ENCODE measurements around the gene COL4A2.
"Not testable (repeated sequence)": the region's sequence is repeated elsewhere in the genome, so short reads cannot be mapped to it uniquely, and the experiment has no call there.

Gene COL4A2

GRCh38 chr13:110497003-110497402, 189.9 kb downstream of the COL4A2 start:
- no peak for DNase-seq (ENCODE audit: low read depth)

GRCh38 chr13:110497896-110498295, 190.8 kb downstream of the COL4A2 start:
- DNase-seq (ENCODE audit: low read depth): not testable (repeated sequence)

DNA sequence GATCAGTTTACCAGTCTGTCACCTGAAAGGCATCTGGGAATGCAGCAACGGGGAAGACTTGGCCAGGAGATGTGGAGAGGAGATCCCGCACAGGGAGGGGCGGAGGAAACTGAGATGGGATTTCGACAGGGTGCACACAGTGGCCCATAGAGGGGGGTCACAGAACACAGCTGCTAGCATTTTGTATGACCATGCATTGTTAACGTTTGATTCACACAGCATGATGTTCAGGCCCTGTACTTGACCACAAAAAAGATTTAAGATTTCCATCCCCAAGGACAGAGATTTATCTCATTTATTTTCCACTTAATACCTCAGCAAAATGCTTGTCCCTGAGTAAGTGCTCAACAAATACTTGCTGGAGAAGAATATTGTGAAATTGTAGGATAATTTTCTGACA, 191.2 kb downstream of the COL4A2 start:
- no peak for DNase-seq (ENCODE audit: low read depth)

- no peak for DNase-seq (ENCODE audit: low read depth)
Observed at GRCh38 chr13:110498765-110499164, 191.7 kb downstream of the COL4A2 start.

DNA sequence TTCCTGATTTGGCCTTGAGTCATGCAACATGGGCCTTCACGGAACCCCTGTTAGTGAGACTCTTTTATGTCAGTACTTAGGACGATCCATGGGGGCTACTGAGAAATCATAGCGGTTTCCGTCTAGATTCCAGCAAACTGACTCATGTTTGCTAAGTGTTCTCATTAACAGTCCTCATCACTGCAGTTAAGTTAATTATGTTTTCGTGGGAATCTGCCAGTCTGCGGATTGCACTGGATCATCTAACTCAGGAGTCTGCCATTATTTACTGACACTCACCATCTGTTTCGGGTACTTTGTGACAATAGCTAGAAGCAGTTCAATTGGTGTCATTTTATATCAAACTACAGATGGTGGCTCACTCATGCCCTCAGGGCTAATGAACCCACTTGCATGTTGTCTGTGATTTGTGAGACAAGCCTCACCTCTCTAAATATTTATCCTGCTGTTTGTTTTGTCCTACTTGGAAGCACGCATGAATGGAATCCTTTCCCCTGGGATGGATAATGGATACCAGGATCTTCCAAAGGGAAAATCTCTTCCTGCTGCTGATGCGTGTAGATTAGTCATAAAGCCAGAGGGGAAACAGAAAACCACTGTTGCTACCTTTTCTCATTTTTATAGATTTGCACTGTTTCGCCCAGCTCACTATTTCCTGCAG, 192.7 kb downstream of the COL4A2 start:
- peak; percentile 94 for DNase-seq (ENCODE audit: low read depth)

GRCh38 chr13:110500341-110500740, 193.3 kb downstream of the COL4A2 start:
- no peak for DNase-seq (ENCODE audit: low read depth)

GRCh38 chr13:110501188-110501587, 194.1 kb downstream of the COL4A2 start:
- DNase-seq (ENCODE audit: low read depth): no peak

DNA sequence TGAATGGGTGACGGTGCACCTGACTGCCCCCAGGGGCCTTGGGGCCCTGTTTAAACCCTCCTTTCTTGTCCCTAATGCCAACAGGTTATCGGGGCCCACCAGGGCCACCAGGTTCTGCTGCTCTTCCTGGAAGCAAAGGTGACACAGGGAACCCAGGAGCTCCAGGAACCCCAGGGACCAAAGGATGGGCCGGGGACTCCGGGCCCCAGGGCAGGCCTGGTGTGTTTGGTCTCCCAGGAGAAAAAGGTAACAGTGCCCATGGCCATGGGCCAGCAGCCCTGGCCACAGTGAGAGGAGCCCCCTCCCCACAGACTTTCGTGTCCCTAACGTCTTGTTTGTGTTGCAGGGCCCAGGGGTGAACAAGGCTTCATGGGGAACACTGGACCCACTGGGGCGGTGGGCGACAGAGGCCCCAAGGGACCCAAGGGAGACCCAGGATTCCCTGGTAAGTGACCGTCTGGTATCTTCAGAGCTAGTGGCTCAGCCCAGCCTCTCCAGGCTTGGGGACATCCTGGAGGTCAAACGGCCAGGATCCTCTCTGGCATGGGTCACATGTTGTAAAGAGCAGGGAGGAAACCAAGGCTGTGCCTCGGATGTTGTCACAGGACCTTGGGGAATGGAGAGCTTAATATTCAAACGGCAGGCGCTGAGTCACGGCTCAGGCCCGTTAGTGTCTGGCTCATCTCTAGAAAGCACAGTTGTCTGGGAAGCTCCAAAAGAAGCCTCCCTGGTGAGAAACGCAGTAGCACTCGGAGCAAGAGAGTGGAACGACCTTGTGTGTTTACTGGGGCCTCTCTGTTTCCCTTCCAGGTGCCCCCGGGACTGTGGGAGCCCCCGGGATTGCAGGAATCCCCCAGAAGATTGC, 196.2 kb downstream of the COL4A2 start:
- peak; percentile 84 for DNase-seq (ENCODE audit: low read depth)

DNA sequence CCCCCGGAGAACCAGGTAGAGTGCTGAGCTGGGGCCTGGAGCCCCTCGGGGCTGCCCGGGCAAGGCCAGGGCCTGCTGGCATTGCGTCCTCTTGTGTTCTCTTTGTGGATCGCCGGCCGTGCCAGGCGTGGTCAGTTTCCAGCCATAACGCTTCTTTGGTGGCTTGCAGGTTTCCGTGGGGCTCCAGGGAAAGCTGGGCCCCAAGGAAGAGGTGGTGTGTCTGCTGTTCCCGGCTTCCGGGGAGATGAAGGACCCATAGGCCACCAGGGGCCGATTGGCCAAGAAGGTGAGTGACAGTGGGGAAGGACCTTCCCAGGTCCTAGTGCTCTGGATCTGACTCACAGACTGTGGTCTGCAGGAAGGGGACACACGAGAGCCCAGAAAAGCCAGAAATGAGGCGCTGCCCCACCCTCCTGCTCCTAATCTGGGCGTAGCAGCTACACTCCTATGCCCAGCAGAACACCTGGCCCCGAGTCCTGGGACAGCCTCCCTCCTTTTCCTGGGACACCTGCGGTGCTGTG, 197.0 kb downstream of the COL4A2 start:
- no peak for DNase-seq (ENCODE audit: low read depth)

GRCh38 chr13:110505594-110505993, 198.5 kb downstream of the COL4A2 start:
- DNase-seq (ENCODE audit: low read depth): no peak

- no peak for DNase-seq (ENCODE audit: low read depth)
Observed at GRCh38 chr13:110506396-110506795, 199.3 kb downstream of the COL4A2 start.

- no peak for DNase-seq (ENCODE audit: low read depth)
Observed at GRCh38 chr13:110506859-110507566, 199.9 kb downstream of the COL4A2 start.

- no peak for DNase-seq (ENCODE audit: low read depth)
Observed at GRCh38 chr13:110507678-110508381, 200.7 kb downstream of the COL4A2 start.

DNA sequence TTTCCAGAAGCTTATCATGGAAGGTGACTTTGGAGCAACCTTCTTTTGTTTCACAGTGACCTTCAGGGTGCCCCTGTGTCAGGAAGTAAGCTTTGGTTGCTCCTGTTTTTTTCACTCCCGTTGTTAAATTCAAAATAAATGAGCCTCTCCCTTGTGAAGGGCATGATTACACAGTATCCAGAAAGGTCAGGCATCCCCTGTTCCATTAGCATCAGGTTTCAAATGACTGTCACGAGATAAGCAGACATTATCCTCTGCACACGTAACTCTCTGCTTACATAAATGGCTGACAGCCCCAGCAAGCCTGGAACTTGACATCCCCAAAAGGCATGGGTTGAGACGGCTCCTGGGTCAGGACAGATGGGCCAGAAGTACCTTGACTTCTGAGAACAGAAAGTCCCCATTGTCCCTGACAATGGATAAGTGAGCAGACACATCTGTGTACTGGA, 202.4 kb downstream of the COL4A2 start:
- no peak for DNase-seq (ENCODE audit: low read depth)

GRCh38 chr13:110509971-110510786, 203.1 kb downstream of the COL4A2 start:
- DNase-seq (ENCODE audit: low read depth): peak; percentile 24

- no peak for DNase-seq (ENCODE audit: low read depth)
Observed at GRCh38 chr13:110511509-110512181, 204.6 kb downstream of the COL4A2 start.

GRCh38 chr13:110512198-110512740, 205.2 kb downstream of the COL4A2 start:
- no peak for DNase-seq (ENCODE audit: low read depth)

GRCh38 chr13:110516500-110516899, 209.4 kb downstream of the COL4A2 start:
- no peak for DNase-seq (ENCODE audit: low read depth)

- DNase-seq (ENCODE audit: low read depth): no peak
Observed at GRCh38 chr13:110517505-110518225, 210.6 kb downstream of the COL4A2 start.

DNA sequence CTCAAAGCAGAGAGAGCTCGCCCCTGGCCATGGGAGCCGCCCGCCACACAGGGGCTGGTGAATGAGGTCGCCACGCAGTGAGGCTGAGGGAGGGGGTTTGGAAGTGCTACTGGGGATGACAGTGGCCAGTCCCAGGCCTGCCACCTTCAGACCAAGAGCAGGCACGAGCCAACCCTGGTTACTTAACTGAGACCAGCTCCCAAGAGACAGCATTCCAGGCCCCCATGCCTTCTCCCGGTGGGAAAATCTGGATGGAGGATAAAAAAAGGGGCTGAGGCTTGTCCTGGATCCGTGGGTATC, 211.1 kb downstream of the COL4A2 start:
- no peak for DNase-seq (ENCODE audit: low read depth)
